Fibroblast of upper back skin (primary cell): ENCODE measurements around the gene PACS1.
A peak's percentile ranks its signal among the peaks of the same experiment; 100 is the strongest.

Experiments used
- DNase-seq: peaks from one replicate; pipeline ENCODE4 v3.0.0-alpha.2; 2013

Gene PACS1

DNA sequence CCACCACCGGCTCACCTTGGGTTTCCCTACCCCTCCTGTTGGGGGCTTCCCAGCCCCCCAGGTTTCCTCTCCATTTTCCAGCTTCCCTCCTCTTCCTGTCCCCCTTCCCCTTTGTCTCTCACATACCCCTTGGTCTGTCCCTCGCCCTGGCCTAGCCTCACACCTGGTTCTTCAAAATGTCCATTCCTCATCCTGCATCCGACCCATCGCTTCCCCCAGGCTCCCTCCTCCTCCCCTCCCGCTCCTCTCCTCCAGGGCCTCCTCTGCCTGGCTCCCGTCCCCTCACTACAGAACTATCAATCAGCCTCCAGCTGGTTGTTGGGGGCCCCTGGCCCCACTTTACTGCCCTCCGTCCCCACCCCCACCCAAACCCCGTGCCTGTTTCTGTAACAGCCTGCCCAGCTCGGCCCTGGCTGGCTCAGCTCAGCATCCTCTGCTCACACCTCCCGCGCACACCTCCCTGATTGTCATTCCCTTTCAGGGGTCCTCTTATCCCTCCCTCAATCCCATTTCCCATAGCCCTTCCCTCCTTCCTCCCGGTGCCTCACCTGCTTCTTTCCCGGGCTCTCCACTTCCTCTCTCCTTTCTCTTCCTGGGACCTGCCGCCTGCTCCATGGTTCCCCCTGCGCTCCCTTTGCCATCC is 209.1 kb downstream of the PACS1 start:
- DNase-seq = no peak

DNA sequence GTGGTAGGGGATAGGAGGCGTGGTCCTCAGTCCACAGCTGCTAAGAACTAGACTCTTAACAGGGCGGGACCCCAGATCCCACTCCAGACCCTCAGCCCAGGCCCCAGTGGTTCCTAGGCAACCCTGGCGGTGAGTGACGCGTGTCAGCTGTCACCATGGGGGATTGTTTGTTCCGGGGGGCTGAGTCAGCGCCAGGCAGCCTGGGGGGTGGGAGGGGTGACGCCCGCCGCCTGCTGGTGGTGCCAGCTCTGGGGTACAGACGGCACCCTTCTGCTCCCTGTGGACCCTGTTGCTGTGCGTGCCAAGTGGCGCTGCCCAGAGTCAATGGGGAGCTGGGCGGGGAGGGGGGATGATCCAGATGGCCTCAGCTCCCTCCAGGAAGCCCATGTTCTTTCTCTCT is 210.4 kb downstream of the PACS1 start:
- DNase-seq = no peak

- DNase-seq = no peak
Observed at GRCh38 chr11:66281001-66281400, 210.9 kb downstream of the PACS1 start.

DNA sequence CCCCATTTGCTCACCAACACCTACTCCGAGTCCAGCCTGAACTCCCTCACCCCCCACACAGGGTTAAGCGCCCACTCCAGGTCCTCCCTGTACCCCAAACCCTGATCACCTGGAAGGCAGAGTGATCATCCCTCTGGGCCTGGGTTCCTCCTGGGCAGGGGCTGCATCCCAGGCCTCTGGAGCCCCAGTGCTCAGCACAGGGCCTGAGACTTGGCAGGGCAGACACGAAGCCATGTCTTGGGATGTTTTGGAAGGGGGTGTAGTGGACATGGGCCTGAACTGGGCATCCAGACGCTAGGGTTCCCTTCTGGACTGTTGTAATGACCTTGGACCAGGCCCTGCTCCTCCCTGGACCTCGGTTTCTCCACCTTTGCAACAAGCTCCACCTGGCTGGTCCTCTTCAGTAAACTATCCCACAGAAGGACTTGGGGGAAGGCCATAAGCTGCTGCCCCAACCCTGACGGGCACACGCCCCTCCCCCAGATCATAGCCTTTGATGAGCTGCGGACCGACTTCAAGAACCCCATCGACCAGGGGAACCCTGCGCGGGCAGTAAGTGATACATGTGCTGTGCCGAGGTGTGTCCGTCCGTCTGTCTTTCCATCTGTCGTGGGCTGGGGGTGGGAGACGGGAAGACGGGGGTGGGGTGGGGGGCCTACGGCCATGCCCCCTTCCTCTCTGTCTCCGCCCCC is 211.8 kb downstream of the PACS1 start:
- no peak for DNase-seq

GRCh38 chr11:66282468-66283455 is 212.7 kb downstream of the PACS1 start:
- DNase-seq = peak; percentile 91

GRCh38 chr11:66283461-66284105 is 213.5 kb downstream of the PACS1 start:
- no peak for DNase-seq

DNA sequence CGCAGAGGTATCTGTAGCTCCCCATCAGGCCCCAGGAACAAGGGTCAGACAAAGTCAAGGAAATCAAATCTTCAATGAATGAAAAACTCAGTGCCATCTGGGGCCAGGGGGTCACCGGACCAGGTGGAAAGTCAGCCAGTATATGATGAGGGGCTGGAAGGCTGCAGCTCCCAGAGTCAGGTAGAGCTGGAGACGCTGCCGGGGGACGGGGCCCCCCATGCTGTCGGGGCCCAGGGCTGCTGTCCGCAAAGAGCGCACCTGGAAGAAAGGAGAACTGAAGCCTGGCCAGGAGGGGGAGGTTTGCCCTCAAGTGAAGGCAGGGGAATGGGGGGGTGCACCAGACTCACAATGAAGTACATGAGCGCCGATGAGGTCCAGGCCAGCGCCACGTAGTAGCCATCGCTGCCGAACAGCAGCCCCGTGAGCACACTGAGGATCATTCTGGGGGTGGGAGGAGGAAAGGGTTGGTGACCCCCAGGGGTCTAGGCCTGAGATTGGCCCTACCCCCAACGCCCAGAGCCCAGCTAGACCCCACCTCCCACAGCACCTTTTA is 214.5 kb downstream of the PACS1 start:
- no peak for DNase-seq

DNA sequence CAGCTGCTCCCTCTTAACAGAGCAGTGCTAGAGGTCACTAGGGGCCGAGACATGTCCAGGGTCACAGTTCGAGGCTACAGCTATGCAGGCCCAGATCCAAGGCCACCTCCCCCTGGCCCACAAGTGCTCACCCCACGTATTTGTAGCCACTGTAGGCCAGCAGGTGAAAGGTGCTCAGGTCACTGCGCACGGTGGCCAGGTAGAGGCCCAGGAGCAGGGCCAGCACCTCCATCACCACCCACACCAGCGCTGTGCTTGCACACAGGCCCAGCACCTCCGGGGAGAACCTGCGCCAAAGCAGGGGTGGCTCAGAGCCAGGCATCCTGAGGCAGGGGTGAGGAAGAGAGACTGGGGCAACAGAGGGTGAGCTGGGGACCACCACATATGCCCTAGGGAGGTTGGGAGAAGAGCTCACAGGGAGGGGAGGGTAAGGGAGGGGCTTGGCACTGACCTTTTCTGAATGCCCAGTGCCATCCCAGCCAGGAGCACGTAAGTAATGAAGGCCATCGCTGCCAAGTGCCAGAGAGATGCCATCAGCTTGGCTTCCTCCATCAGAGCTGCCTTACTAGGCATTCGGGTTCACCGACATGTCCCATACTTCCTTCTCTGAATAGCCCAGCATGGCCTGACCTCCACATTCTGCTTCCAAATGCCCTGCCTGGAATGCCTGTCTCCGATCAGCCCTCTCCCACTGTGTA is 215.3 kb downstream of the PACS1 start:
- no peak for DNase-seq

DNA sequence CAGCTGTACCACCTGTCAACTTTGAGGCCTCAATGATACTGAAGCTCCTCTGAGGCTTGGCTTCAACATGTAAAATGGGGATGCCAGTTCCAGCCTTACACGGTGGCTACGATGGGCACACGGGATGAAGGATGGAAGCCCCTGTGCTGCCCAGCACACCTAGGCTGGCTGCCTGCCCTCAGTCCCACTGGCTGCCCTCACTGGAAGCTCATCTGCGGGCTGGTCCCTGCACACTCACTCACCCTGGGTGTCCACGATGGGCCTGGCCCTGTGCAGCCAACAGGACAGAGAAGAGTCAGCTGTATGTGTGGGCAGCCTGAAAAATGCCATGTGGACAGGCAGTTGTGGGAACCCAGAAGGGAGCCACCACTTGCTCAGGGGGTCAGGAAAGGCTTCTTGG is 216.6 kb downstream of the PACS1 start:
- DNase-seq = no peak

DNA sequence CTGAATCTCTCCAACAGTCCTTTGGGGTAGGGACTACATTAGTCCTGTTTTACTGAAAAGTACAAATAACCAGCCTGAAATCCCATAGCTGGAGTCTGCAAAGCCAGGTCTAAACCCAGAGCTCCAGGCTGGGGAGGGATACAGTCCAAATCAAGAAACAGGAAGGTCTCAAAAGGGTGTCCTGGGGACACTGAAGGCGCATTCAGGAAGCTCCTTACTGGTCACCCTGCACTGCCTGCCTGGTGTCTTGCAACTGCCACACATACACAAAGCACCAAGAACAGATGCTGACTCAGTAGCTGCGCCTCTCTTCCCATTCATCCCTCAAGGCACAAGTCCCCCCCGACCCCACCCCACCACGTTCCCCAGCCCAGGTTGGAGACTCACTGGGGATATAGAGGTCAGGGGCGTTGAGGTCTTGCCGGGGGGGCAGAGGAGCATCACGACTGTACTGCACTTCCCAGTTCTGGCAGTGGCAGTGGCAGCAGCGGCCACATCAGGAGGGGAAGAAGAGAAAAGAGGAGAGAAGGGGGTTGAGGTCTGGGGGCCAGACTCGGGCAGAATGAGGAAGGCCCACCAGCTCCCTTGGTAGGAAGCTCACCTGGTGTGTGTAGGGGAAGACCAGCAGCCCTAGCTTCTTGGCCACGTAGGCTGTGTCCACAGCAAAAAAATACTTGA is 217.3 kb downstream of the PACS1 start:
- no peak for DNase-seq

GRCh38 chr11:66287889-66288670 is 218.0 kb downstream of the PACS1 start:
- no peak for DNase-seq

- peak; percentile 100 for DNase-seq
Observed at GRCh38 chr11:66288671-66289547, 218.8 kb downstream of the PACS1 start, which contains the start of gene YIF1A. TSS of gene YIF1A (minus strand) at chr11:66289143. CDS start at chr11:66288985, 158 bp downstream.

DNA sequence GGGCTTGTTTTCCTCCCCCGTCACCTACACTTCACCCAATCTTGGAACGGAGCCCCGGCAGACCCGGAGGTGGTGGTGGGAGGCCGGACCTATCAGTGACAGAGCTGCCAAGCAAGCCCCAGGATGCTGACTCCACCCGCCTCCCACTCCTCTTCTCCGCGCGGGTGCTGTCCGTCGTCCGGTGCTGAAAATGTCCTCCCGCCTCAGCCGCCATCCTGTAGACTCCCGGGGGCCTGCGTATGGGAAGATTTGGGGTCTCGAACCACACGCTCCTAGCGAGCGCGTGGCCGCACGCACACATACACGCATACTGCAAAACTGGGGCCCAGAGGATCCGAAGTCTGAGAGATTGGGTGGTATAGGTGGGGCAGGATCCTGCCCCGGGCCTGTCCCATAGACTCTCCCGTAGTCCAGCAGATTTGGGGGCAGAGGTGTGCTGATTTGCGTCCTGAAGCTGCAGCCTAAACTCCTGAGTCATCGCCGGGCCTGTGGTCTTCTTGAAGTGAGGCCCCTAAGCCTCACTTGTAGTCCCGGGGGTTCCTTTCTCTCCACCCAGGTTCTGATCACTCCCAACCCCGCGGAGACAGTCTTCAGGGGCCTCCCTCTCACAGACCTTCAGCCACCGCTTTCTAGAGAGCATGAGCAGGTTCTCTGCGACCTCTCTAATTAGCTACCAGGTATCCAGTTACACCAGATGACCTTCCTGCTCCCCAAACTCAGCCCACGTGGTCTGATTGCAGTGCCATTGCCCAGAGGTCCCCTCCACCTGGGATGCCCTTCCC is 219.7 kb downstream of the PACS1 start:
- no peak for DNase-seq

GRCh38 chr11:66290330-66290621 is 220.2 kb downstream of the PACS1 start:
- no peak for DNase-seq

DNA sequence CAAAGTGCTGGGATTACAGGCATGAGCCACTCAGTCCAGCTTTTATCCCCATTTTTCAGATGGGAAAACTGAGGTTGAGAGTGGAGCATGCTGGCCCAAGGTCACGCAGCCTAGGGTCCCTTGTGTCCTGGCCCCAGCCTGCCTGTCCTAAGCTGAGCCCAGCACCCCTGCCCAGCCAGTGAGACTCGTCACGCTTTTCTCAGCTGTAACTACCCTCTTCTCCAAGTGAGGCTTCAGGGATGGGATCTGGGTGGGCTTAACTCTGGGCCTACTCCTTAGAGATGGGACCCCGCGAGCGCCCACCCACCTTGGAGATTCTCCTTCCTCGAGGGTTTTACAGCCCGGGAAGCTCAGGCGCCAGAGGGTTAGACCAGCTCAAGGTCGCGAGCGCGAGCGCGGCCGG is 221.2 kb downstream of the PACS1 start:
- no peak for DNase-seq

DNA sequence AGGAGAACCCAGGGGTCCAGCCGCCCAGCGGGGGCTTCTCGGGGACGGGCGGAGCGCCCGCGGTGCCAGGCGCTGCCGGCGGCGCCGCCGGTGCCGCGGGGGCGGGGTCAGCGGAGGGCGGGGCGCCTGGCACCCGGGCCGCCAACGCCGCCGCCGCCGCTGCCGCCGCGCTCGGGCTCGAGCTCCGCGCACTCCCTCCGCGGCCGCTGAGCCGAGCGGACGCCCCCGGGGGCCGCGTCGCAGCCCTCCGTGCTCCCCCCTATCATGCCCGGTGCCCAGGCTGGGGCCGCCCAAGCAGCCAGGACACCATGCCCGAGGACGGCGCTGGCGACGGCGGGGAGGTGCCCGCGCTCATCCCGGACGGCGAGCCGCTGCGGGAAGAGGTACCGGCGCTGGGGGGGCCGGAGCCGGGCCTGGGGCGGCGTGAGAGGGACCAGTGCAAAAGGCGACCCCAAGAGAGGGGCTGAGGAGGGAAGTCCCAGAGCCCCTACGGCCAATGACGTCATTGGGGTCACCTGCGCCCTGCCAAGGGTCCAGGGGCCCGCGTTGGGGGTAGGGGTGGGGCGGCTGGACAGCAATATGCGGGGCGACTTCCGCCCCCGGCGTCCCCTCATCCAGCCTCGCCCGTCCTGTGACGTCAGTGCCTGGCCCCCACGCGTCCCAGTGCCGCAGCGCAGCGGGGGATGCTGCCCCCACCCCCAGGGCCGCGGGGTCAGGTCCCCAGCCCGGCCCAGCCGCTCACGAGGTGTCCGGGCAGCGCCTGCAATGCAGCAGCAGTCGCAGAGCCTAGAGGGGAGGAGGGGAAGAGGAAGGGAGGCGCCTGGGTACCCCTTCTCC is 221.9 kb downstream of the PACS1 start, which contains the start of gene TMEM151A:
Gene TMEM151A (plus strand): TSS at position 189 of the 837 bp plus-strand sequence. CDS start 120 bp downstream, at position 309.
- DNase-seq = no peak

GRCh38 chr11:66292543-66293332 is 222.7 kb downstream of the PACS1 start:
- DNase-seq = no peak
